ENCODE results near the gene SEMA4D. TPM values are rescaled to one million over a fixed set of nuclear protein-coding genes. Genes with fewer than 3 reads are reported as not detected.

SEMA4D gene
- total and polyA plus RNA-seq, 12 donors: 3.5 to 57.0 (median 26.7) TPM

GRCh38 chr9:89488131-89488530, 9.8 kb downstream of the SEMA4D start:
- intact Hi-C loops (cut with DNase I): loop anchor here in 1 of 2 donors (10.0 kb wide), 1 partner anchor 57 kb away; no protein-coding TSS in a partner anchor
- no peak overlapping the region for H3K4me3 ChIP-seq
- no peak for DNase-seq

GRCh38 chr9:89486681-89487080, 11.2 kb downstream of the SEMA4D start:
- Histone ChIP-seq H3K27me3 (no peaks in the 10 kb centered on the region), H3K4me1 (replicated peaks in 1 of 2) (peaks cover 0 to 11% of the 10 kb centered on the region in 2 donors), H3K9me3 (replicated peaks in 1 of 3) (no peaks in the 10 kb centered on the region), H3K36me3 (replicated peaks in 1 of 2) (no peaks in the 10 kb centered on the region), H3K27ac (no peak overlapping the region), H3K4me3 (no peak overlapping the region)
- intact Hi-C loops (cut with DNase I): loop anchor here in 1 of 2 donors (10.0 kb wide), 1 partner anchor 58 kb away; no protein-coding TSS in a partner anchor
- TF ChIP-seq CTCF (IDR thresholded peaks at IDR 0.05): no peak
- no peak for TF ChIP-seq POLR2A (IDR thresholded peaks at IDR 0.05)
- DNase-seq: peak in 1 of 7 donors; percentile 30

More at GRCh38 chr9:89488131-89488530, 9.8 kb downstream of the SEMA4D start:
- no peak overlapping the region for H3K27ac ChIP-seq
- TF ChIP-seq POLR2A (IDR thresholded peaks at IDR 0.05) (no peak), CTCF (IDR thresholded peaks at IDR 0.05) (no peak)
- H3K27me3 ChIP-seq: no peaks in the 10 kb centered on the region
- no peaks in the 10 kb centered on the region for H3K36me3 ChIP-seq (replicated peaks in 1 of 2)
- H3K4me1 ChIP-seq (replicated peaks in 1 of 2): peaks cover 0 to 13% of the 10 kb centered on the region in 2 donors
- 92 to 97% (median 95%) methylated on average over 5 of the region's 5 CpGs for WGBS, 4 donors
- H3K9me3 ChIP-seq (replicated peaks in 1 of 3): no peaks in the 10 kb centered on the region

GRCh38 chr9:89484475-89485404, 13.2 kb downstream of the SEMA4D start:
- no peak overlapping the region for H3K27ac ChIP-seq
- no peaks in the 10 kb centered on the region for H3K27me3 ChIP-seq
- no peaks in the 10 kb centered on the region for H3K36me3 ChIP-seq (replicated peaks in 1 of 2)
- TF ChIP-seq POLR2A (IDR thresholded peaks at IDR 0.05) (no peak), CTCF (IDR thresholded peaks at IDR 0.05) (no peak)
- 82 to 88% (median 83%) methylated on average over 6 of the region's 6 CpGs for WGBS, 4 donors
- DNase-seq: peak in 1 of 7 donors; percentile 37
- intact Hi-C loops (cut with DNase I): loop anchor here in 1 of 2 donors (10.0 kb wide), 1 partner anchor 60 kb away; no protein-coding TSS in a partner anchor
- H3K4me1 ChIP-seq (replicated peaks in 1 of 2): peaks cover 0 to 11% of the 10 kb centered on the region in 2 donors
- H3K4me3 ChIP-seq: no peak overlapping the region
- H3K9me3 ChIP-seq (replicated peaks in 1 of 3): no peaks in the 10 kb centered on the region

- Histone ChIP-seq H3K4me1 (replicated peaks in 1 of 2) (peaks cover 0 to 11% of the 10 kb centered on the region in 2 donors), H3K9me3 (replicated peaks in 1 of 3) (no peaks in the 10 kb centered on the region), H3K27me3 (no peaks in the 10 kb centered on the region), H3K4me3 (no peak overlapping the region), H3K27ac (no peak overlapping the region), H3K36me3 (replicated peaks in 1 of 2) (no peaks in the 10 kb centered on the region)
- DNase-seq: peak in 1 of 7 donors; percentile 49
- intact Hi-C loops (cut with DNase I): loop anchor here in 1 of 2 donors (10.0 kb wide), 1 partner anchor 61 kb away; no protein-coding TSS in a partner anchor
- 70 to 83% (median 76%) methylated on average over 18 of the region's 18 CpGs for WGBS, 4 donors
- TF ChIP-seq POLR2A (IDR thresholded peaks at IDR 0.05) (no peak), CTCF (IDR thresholded peaks at IDR 0.05) (no peak)
Measured at GRCh38 chr9:89483592-89484474, 14.1 kb downstream of the SEMA4D start.

Measured in adrenal gland (tissue), 12 donors.